Spleen (tissue), 11 donors: ENCODE data around the gene ATP5ME. TPM values are rescaled to one million over a fixed set of nuclear protein-coding genes. Genes with fewer than 3 reads are reported as not detected.
A peak's percentile ranks its signal among the peaks of the same experiment; 100 is the strongest.

Source experiments
- DNase-seq: peaks from one replicate; pipeline ENCODE4 v3.0.0-alpha.2; 2020
- H3K27ac ChIP-seq, 8 donors: fragments of 200-600 bp; sonication (generic) in 7 of 8; 1 replicate in 4 of 8; 2 replicates in 4 of 8; pipeline versions ENCODE4 v1.5.0 to v1.8.0; 2016 to 2021; ENCODE audit warnings: inconsistent platforms in 4 of 8, mild to moderate bottlenecking in 4 of 8, moderate library complexity in 1 of 8
- H3K27me3 ChIP-seq, 7 donors: fragments of 200-600 bp; sonication (generic) in 6 of 7; replicated peaks in 1 of 7; 1 replicate in 4 of 7; 2 replicates in 3 of 7; pipeline versions ENCODE4 v1.5.0 to v1.8.0; 2016 to 2021; ENCODE audit warnings: inconsistent platforms in 3 of 7, mild to moderate bottlenecking in 1 of 7
- H3K36me3 ChIP-seq, 6 donors: fragments of 200-600 bp; sonication (generic) in 5 of 6; 1 replicate in 4 of 6; 2 replicates in 2 of 6; pipeline versions ENCODE4 v1.5.0 to v1.8.0; 2016 to 2021; ENCODE audit warnings: inconsistent platforms in 2 of 6
- H3K4me1 ChIP-seq, 6 donors: fragments of 200-600 bp; sonication (generic) in 5 of 6; 1 replicate in 3 of 6; 2 replicates in 3 of 6; pipeline versions ENCODE4 v1.5.0 to v1.8.0; 2016 to 2021; ENCODE audit warnings: inconsistent platforms in 3 of 6
- H3K4me3 ChIP-seq, 8 donors: fragments of 200-600 bp; sonication (generic) in 7 of 8; 1 replicate in 4 of 8; 2 replicates in 4 of 8; pipeline versions ENCODE4 v1.5.0 to v1.8.0; 2016 to 2021; ENCODE audit warnings: inconsistent platforms in 4 of 8, mild to moderate bottlenecking in 4 of 8, moderate library complexity in 2 of 8
- H3K9me3 ChIP-seq, 8 donors: fragments of 200-600 bp; sonication (generic) in 7 of 8; 1 replicate in 4 of 8; 2 replicates in 4 of 8; pipeline versions ENCODE4 v1.5.0 to v1.8.0; 2016 to 2021; ENCODE audit warnings: inconsistent platforms in 4 of 8
- POLR2A ChIP-seq, 3 donors: fragments of 450-650 bp; IDR thresholded peaks; one replicate each; pipeline ENCODE4 v1.5.1; 2017; ENCODE audit warnings: antibody characterized with exemption in 3 of 3, mild to moderate bottlenecking in 1 of 3
- POLR2AphosphoS5 ChIP-seq, 3 donors: sonication (generic); formaldehyde crosslinking; IDR thresholded peaks; one replicate each; pipeline ENCODE4 v1.5.1; 2017; ENCODE audit warnings: antibody characterized with exemption in 3 of 3
- WGBS, 5 donors: extraction: QIAGEN DNeasy Blood & Tissue Kit in 3 of 5; methylation state at CpG; one replicate each; pipeline versions ENCODE4 v1.1.5 to v1.1.7; 2013 to 2018; 5-methylcytosine and 5-hydroxymethylcytosine counted together
- intact Hi-C: fragments of 100-400 bp; cut with DNase I; formaldehyde crosslinking; loops from one replicate; pipeline ENCODE4 v1.15.0; 2023; ENCODE audit warnings: low total_unique reads
- polyA plus RNA-seq, 3 donors: library from polyadenylated mRNA; stranded (reverse); fragments of 200-250 nt; gene quantifications; one replicate each; pipeline ENCODE4 v1.2.1, GENCODE V29; 2013
- total RNA-seq, 7 donors: library from RNA; depleted of rRNA in 3 of 7; stranded (reverse); fragments of >200 nt in 3 of 7; fragmentation: NEBNext Ultra II Directional in 4 of 7; extraction: Animal tissue kit (Norgen Biotek cat#: 25700) in 4 of 7; gene quantifications; one replicate each; pipeline versions ENCODE4 v1.1.0 to v1.2.1, GENCODE V29; 2016 to 2021
- TF ChIP-seq, protein P1 (sequence below), 11 experiments: fragments of 200-600 bp in 7 of 11; fragments of 450-650 bp in 4 of 11; sonication (generic) in 4 of 11; IDR thresholded peaks in 8 of 11; conservative IDR thresholded peaks in 3 of 11; 1 replicate in 7 of 11; 2 replicates in 4 of 11; pipeline versions ENCODE4 v1.4.0 to v1.8.0; 2016 to 2021; ENCODE audit warnings: antibody characterized with exemption in 11 of 11, inconsistent platforms in 4 of 11, mild to moderate bottlenecking in 1 of 11
- donor health status: healthy with polysubstance abuse.
- donor health status: DM: no; HTN: no; CAD: no; lungs with moderate emphysema.
- donor health status: DM: no; HTN: no; CAD: no.
- donor health status: Bipolar disorder and iron deficiency.
- donor health status: healthy.
- donor health status: DM: no; HTN: no; CAD: no.
- donor health status: DM: yes; HTN: yes; CAD: no.

The ATP5ME gene
- total and polyA plus RNA-seq, 10 donors, result 51.7 to 497 (median 169) TPM

DNA sequence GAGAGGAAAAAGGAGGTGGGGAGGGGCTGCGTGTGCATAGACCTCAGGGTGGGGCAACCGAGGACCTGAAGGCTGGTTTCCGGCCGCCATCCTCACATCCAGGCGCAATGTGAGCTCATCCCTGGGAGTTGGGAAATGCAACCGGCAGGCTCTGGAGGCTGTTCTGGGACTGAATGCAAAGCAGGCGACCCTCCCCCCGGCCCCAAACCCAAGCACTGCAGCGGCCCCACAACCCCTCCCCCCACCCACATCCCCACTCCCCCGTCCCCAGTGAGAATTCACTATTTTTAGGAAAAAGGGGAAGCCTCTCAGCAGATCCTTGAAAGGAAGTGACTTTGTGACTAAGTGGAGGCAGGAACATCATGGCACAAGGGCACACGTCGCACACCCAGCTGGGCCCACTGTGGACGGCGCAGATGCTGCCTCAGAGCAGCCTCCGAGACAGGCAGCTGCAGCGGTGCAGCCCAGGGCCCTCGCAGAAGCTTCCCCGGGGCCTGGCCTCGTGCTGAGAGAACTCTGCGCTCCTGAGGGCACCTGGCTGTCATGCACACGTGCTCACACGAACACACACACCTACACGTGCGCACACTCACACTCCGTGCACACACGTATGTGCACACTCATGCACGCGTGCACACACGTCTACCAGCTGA, 50.0 kb downstream of the ATP5ME start:
- TF ChIP-seq POLR2AphosphoS5 (IDR thresholded peaks at IDR 0.05) (no peak), POLR2A (IDR thresholded peaks at IDR 0.05) (no peak)
- TF ChIP-seq, protein P1, sequence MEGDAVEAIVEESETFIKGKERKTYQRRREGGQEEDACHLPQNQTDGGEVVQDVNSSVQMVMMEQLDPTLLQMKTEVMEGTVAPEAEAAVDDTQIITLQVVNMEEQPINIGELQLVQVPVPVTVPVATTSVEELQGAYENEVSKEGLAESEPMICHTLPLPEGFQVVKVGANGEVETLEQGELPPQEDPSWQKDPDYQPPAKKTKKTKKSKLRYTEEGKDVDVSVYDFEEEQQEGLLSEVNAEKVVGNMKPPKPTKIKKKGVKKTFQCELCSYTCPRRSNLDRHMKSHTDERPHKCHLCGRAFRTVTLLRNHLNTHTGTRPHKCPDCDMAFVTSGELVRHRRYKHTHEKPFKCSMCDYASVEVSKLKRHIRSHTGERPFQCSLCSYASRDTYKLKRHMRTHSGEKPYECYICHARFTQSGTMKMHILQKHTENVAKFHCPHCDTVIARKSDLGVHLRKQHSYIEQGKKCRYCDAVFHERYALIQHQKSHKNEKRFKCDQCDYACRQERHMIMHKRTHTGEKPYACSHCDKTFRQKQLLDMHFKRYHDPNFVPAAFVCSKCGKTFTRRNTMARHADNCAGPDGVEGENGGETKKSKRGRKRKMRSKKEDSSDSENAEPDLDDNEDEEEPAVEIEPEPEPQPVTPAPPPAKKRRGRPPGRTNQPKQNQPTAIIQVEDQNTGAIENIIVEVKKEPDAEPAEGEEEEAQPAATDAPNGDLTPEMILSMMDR (IDR thresholded peaks at IDR 0.05 in 8 of 11, conservative IDR thresholded peaks at IDR 0.05 in 3 of 11), result no peak
- H3K27me3 ChIP-seq, result peaks cover 0 to 44% (median 0%) of the 10 kb centered on the region in 7 donors
- DNase-seq, result peak; percentile 46
- no peaks in the 10 kb centered on the region for H3K4me1 ChIP-seq
- intact Hi-C loops, result no loop called here
- WGBS, 5 donors, result 46 to 59% (median 49%) methylated on average over 21 to 29 of the region's 29 CpGs
- H3K36me3 ChIP-seq, result no peaks in the 10 kb centered on the region
- H3K4me3 ChIP-seq, result no peak overlapping the region
- no peak overlapping the region for H3K27ac ChIP-seq
- no peaks in the 10 kb centered on the region for H3K9me3 ChIP-seq

DNA sequence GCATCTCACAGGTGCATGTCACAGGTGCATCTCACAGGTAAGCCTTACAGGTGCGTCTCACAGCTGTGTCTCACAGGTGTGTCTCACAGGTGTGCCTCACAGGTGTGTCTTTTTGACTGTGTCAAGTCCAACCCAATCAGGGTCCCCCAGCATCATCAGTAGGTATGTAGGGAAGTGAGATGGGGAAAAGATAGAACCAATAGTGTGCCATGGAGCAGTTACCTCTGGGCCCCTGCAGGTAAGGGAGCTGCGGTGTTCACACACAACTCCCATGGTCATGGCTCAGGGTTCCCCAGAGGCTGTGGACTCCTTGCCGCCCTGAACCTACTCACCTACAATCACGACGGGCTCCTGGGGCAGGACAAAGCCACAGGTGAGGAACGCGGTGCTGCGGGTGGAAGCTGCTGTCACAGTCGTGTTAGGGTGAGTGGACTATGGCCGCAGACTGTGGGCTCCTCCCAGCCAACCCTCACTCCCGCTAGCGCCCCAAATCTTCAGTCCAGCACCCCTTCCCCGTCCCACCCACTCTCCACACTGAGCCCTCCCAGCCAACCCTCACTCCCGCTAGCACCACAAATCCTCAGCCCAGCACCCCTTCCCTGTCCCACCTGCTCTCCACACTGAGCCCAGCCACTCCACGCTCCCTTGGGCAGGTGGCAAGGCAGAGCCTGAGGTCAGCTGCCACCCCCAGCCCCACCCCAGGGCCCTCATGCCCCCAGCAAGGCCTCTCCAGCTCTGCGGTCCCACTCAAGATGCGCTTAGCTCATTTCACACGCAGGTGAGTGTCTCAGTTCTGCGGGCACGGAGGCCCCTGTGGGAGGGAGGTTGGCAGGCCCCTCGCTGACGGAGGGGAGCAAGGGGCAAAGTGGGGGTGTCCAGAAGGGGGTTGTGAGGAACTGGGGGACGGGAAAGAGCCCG, 50.8 kb downstream of the ATP5ME start:
- H3K36me3 ChIP-seq, result no peaks in the 10 kb centered on the region
- 78 to 83% (median 81%) methylated on average over 24 of the region's 24 CpGs for WGBS, 5 donors
- peak; percentile 60 for DNase-seq
- no peak overlapping the region for H3K4me3 ChIP-seq
- peaks cover 0 to 45% (median 0%) of the 10 kb centered on the region in 7 donors for H3K27me3 ChIP-seq
- intact Hi-C loops, result no loop called here
- H3K27ac ChIP-seq, result no peak overlapping the region
- no peaks in the 10 kb centered on the region for H3K4me1 ChIP-seq
- no peaks in the 10 kb centered on the region for H3K9me3 ChIP-seq
- TF ChIP-seq POLR2A (IDR thresholded peaks at IDR 0.05), result no peak
- TF ChIP-seq, protein P1 (IDR thresholded peaks at IDR 0.05 in 8 of 11, conservative IDR thresholded peaks at IDR 0.05 in 3 of 11), result no peak
- no peak for TF ChIP-seq POLR2AphosphoS5 (IDR thresholded peaks at IDR 0.05)

Other genes starting within 250 kb of the ATP5ME start
- 10 to 100 TPM; 30.5 to 54.9 (median 44.8) TPM for gene ZNF721, start 175.1 kb downstream of the ATP5ME start, total RNA-seq
- 10 to 100 TPM; 11.9 to 14.2 (median 12.8) TPM for gene ZNF721, start 175.1 kb downstream of the ATP5ME start, polyA plus RNA-seq
- gene PIGG, start 175.1 kb downstream of the ATP5ME start, total RNA-seq, result 100 to 1,000 TPM in 1 of 7 donors, 10 to 100 TPM in 6; 60.6 to 102 (median 85.0) TPM
- 10 to 100 TPM; 28.0 to 60.6 (median 49.1) TPM for gene PIGG, start 175.1 kb downstream of the ATP5ME start, polyA plus RNA-seq
- not detected for gene TMEM271, start 98.0 kb downstream of the ATP5ME start, total RNA-seq
- gene TMEM271, start 98.0 kb downstream of the ATP5ME start, polyA plus RNA-seq, result not detected
- gene PDE6B, start 48.7 kb downstream of the ATP5ME start, total RNA-seq, result 10 to 100 TPM in 6 of 7 donors, 1 to 10 TPM in 1; 10.0 to 19.8 (median 15.8) TPM
- gene PDE6B, start 48.7 kb downstream of the ATP5ME start, polyA plus RNA-seq, result 1 to 10 TPM; 4.4 to 7.7 (median 6.1) TPM
- gene MYL5, start 266 bp upstream of the ATP5ME start, total RNA-seq, result 10 to 100 TPM in 6 of 7 donors, 1 to 10 TPM in 1; 9.2 to 28.2 (median 14.6) TPM
- gene MYL5, start 266 bp upstream of the ATP5ME start, polyA plus RNA-seq, result 10 to 100 TPM; 18.9 to 32.6 (median 20.0) TPM
- 10 to 100 TPM; 11.2 to 28.8 (median 21.2) TPM for gene SLC49A3, start 14.9 kb upstream of the ATP5ME start, total RNA-seq
- gene SLC49A3, start 14.9 kb upstream of the ATP5ME start, polyA plus RNA-seq, result 10 to 100 TPM in 2 of 3 donors, 1 to 10 TPM in 1; 5.6 to 19.3 (median 11.7) TPM
- 100 to 1,000 TPM in 1 of 7 donors, 10 to 100 TPM in 6; 52.0 to 102 (median 80.3) TPM for gene PCGF3, start 31.6 kb upstream of the ATP5ME start, total RNA-seq
- gene PCGF3, start 31.6 kb upstream of the ATP5ME start, polyA plus RNA-seq, result 10 to 100 TPM; 29.7 to 84.2 (median 53.3) TPM
- 10 to 100 TPM in 4 of 7 donors, 1 to 10 TPM in 3; 1.3 to 20.7 (median 12.4) TPM for gene CPLX1, start 151.9 kb upstream of the ATP5ME start, total RNA-seq
- gene CPLX1, start 151.9 kb upstream of the ATP5ME start, polyA plus RNA-seq, result 10 to 100 TPM in 2 of 3 donors, 1 to 10 TPM in 1; 5.1 to 12.3 (median 10.7) TPM